ENCODE measurements around the gene KLF13. TPM values are rescaled to one million over a fixed set of nuclear protein-coding genes. Genes with fewer than 3 reads are reported as not detected.

KLF13 gene
- total RNA-seq, 4 donors from 2014 or later: 49.7 to 67.5 (median 62.3) TPM

DNA sequence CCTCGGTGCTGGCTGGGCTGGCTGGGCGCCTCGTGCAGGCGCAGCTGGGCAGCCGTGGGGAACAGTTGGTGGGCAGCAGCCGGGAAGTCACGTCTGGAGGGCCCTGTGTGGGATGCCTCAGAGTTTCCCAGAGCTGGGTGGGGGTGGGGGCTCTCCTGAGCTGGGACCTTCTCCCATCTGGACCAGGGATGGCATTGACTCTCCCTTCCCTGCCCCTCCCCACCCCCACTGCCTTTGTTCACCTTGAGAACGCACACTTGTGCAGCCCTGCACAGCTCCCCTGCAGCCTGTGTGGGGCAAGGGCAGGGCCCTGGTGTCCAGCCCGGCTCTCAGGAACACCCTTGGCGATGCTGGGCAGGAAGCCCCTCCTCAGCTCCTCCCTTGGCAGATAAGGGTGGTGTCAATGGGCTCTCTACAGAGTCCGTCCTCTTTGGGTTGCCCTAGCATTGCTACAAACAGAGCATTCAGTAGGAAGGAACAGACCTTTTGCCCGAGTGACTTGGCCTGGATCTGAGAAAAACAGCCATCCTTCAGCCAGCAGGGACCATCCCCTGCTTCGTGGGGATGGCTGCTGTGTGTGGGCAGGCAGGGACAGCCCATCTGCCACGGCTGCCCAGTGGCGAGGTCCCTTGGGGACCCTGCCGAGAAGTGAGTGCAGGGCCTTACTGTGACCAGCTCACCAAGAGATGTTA, 25.5 kb upstream of the KLF13 start:
- ATAC-seq (ENCODE audit: low FRiP score) (no peak), DNase-seq (ENCODE audit: low spot score) (no peak)
- TF ChIP-seq CTCF (IDR thresholded peaks at IDR 0.05): no peak

GRCh38 chr15:31301673-31301990, 25.0 kb upstream of the KLF13 start:
- DNase-seq (ENCODE audit: low spot score) (no peak), ATAC-seq (ENCODE audit: low FRiP score) (no peak)
- TF ChIP-seq CTCF (IDR thresholded peaks at IDR 0.05): no peak

GRCh38 chr15:31302029-31302657, 24.5 kb upstream of the KLF13 start:
- DNase-seq (ENCODE audit: low spot score) (no peak), ATAC-seq (ENCODE audit: low FRiP score) (no peak)
- no peak for TF ChIP-seq CTCF (IDR thresholded peaks at IDR 0.05)

GRCh38 chr15:31302778-31303725, 23.6 kb upstream of the KLF13 start:
- TF ChIP-seq CTCF (IDR thresholded peaks at IDR 0.05): no peak
- no peak for DNase-seq (ENCODE audit: low spot score)
- peak; percentile 39 for ATAC-seq (ENCODE audit: low FRiP score)

DNA sequence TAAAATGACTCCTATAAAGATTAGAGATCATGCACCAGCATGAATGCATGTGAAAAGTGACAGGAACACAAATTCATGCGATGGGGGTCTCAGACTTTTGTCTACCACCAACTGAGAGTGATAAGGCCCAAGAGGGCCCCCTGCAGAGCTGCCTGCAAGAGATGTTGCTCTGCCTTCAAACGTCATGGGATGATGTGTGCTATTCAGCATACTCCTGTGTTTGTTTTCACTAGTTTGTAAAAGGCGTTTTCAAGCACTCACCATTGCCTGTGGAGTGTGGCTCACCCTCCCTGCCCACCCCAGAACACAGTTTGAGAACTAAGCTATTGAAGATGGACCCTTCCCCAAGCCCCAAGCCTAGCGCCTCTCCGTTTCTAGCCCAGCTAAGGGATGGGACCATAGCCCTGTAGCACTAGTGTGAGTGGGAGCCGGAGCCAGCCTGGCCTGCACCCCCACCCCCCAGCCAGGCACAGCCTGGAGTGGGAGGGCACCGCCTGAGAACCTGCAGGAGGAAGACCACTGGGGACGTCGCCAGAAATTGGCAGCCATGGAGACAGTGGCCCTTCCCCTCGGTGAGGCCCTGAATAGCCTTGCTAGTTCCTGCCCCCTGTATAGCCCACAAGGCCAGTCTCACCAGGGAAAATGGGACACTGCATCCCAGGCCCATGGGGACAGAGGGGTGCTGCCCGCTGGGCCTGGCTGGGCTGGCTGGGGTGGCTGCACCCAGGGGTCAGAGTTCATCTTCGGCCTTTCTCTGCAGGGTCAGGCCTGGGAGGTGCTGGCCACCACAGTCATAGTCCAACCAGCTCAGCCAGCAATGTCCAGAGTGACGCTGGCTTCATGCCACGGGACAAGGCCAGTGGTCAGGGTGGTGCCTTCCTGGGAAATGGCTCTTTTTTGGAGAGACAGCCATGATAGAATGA, 22.6 kb upstream of the KLF13 start:
- DNase-seq (ENCODE audit: low spot score) (no peak), ATAC-seq (ENCODE audit: low FRiP score) (no peak)
- TF ChIP-seq CTCF (IDR thresholded peaks at IDR 0.05): no peak

DNA sequence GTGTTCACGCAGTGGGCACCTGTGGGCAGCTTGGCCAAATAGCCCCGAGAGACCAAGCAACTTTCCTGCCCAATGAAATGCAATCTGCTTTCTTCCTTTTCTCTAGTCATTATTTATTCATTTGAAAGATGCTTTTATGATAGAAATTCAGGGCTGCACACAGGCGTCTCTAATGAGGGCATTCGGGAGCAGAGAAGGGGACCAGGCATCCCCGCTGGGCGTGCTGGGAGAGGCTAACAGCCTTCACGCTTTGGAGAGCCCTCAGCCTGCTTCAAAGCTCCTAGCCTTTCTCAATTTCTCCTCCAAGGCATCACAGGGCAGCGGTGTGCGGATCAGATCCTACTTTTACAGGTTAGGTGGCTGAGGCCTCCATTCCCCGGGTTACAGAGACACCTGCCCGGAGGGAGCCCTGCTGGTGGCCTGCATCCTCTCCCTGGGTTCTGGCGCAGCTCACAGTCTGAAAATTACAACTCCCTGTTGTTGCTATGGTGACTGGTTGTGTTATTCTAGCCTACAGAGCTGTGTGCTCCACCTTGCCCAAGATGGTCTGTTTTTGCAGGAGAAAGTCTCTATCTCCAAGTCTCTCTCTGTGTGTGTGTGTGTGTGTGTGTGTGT, 21.8 kb upstream of the KLF13 start:
- no peak for DNase-seq (ENCODE audit: low spot score)
- no peak for TF ChIP-seq CTCF (IDR thresholded peaks at IDR 0.05)

More for the DNA sequence above, 21.8 kb upstream of the KLF13 start:
- no peak for ATAC-seq (ENCODE audit: low FRiP score)
